NCI-H2107 treated with DMSO at 0.1 percent for 48 hours (cell line): ENCODE measurements around the gene LAMB4.

Source experiments
- DNase-seq: peaks from one replicate; lab custom pipeline; 2025; ENCODE audit not compliant: unreplicated experiment; lab: John Stamatoyannopoulos, UW

The LAMB4 gene

GRCh38 chr7:108112683-108113082 is 17.5 kb downstream of the LAMB4 start:
- DNase-seq = no peak

GRCh38 chr7:108109221-108109908 is 20.8 kb downstream of the LAMB4 start:
- DNase-seq = peak; percentile 67

GRCh38 chr7:108108131-108108530 is 22.0 kb downstream of the LAMB4 start:
- DNase-seq = no peak

- DNase-seq = no peak
These were observed 25.8 kb downstream of the LAMB4 start for GRCh38 chr7:108104324-108104723.

- no peak for DNase-seq
These were observed 26.4 kb downstream of the LAMB4 start for GRCh38 chr7:108103558-108104298.

- no peak for DNase-seq
These were observed 27.4 kb downstream of the LAMB4 start for GRCh38 chr7:108102671-108103312.

GRCh38 chr7:108101759-108102158 is 28.4 kb downstream of the LAMB4 start:
- DNase-seq = no peak

- no peak for DNase-seq
These were observed 30.4 kb downstream of the LAMB4 start for GRCh38 chr7:108099713-108100112.

GRCh38 chr7:108097703-108098102 is 32.5 kb downstream of the LAMB4 start:
- no peak for DNase-seq

- no peak for DNase-seq
These were observed 33.2 kb downstream of the LAMB4 start for GRCh38 chr7:108096996-108097395.

- peak; percentile 95 for DNase-seq
These were observed 35.0 kb downstream of the LAMB4 start for GRCh38 chr7:108094933-108095710.

GRCh38 chr7:108094346-108094745 is 35.8 kb downstream of the LAMB4 start:
- DNase-seq = no peak

- DNase-seq = no peak
These were observed 36.3 kb downstream of the LAMB4 start for GRCh38 chr7:108093851-108094331.

- no peak for DNase-seq
These were observed 36.8 kb downstream of the LAMB4 start for GRCh38 chr7:108093341-108093740.

GRCh38 chr7:108091461-108091831 is 38.7 kb downstream of the LAMB4 start:
- DNase-seq = no peak

- no peak for DNase-seq
These were observed 39.2 kb downstream of the LAMB4 start for GRCh38 chr7:108090791-108091460.

- DNase-seq = no peak
These were observed 40.8 kb downstream of the LAMB4 start for GRCh38 chr7:108089381-108089780.

GRCh38 chr7:108088729-108089128 is 41.4 kb downstream of the LAMB4 start:
- no peak for DNase-seq

- DNase-seq = no peak
These were observed 42.4 kb downstream of the LAMB4 start for GRCh38 chr7:108087778-108088177.

- no peak for DNase-seq
These were observed 43.2 kb downstream of the LAMB4 start for GRCh38 chr7:108086962-108087361.

GRCh38 chr7:108086546-108086945 is 43.6 kb downstream of the LAMB4 start:
- DNase-seq = no peak
